ENCODE measurements around the gene ADAMTS14.

DNA sequence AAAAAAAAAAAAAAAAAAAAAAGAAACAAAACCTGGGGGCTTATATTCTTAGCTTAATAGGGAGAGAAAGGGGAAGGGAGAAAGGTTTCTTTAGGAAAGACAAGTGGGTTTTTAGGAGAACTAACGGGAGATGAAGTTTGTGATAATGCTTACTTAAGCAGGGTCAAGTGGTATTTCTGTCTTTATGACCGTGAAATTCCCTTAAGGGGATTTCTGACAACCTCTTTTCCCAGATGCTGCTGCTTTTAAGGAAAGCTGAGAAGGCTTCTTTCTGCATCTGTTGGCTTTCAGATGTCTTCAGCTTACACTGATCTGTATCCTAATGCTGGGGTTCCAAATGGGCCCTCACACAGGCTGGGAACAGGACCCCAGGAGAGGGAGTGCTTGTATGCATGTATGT, 42.6 kb downstream of the ADAMTS14 start:
- TF ChIP-seq, protein P1, sequence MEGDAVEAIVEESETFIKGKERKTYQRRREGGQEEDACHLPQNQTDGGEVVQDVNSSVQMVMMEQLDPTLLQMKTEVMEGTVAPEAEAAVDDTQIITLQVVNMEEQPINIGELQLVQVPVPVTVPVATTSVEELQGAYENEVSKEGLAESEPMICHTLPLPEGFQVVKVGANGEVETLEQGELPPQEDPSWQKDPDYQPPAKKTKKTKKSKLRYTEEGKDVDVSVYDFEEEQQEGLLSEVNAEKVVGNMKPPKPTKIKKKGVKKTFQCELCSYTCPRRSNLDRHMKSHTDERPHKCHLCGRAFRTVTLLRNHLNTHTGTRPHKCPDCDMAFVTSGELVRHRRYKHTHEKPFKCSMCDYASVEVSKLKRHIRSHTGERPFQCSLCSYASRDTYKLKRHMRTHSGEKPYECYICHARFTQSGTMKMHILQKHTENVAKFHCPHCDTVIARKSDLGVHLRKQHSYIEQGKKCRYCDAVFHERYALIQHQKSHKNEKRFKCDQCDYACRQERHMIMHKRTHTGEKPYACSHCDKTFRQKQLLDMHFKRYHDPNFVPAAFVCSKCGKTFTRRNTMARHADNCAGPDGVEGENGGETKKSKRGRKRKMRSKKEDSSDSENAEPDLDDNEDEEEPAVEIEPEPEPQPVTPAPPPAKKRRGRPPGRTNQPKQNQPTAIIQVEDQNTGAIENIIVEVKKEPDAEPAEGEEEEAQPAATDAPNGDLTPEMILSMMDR (IDR thresholded peaks at IDR 0.05; ENCODE audit: low read depth, low read length) = no peak
- TF ChIP-seq POLR2A (IDR thresholded peaks at IDR 0.05; ENCODE audit: extremely low read depth, insufficient read length) = no peak

Data from NB4 (cell line).